Activated B cell treated with CpG ODN at 0.5 μM for 24 hours (primary cell): ENCODE data around the gene PDE10A. TPM values are rescaled to one million over a fixed set of nuclear protein-coding genes. Genes with fewer than 3 reads are reported as not detected.

Experiments
- ATAC-seq: fragments of 200-7000 bp; cut with Tn5 transposase; one replicate; pipeline ENCODE4 v1.10.0; 2021; ENCODE audit warnings: low read depth, mild to moderate bottlenecking, moderate library complexity
- CTCF ChIA-PET: fragments of 350-600 bp; sonication (Branson Sonifier 250); formaldehyde crosslinking; loops from one replicate; lab custom pipeline; 2021; ENCODE audit warnings: antibody characterized with exemption; lab: Charles Lee
- POLR2A ChIA-PET: fragments of 350-600 bp; sonication (Branson Sonifier 250); formaldehyde crosslinking; loops from one replicate; lab custom pipeline; 2021; ENCODE audit warnings: antibody characterized with exemption; lab: Charles Lee
- DNase-seq: peaks from one replicate; pipeline ENCODE4 v3.0.0; 2022
- H3K27ac Mint-ChIP-seq: one replicate; pipeline ENCODE4 v1.8.0; 2020; ENCODE audit warnings: mixed read lengths
- H3K27me3 Mint-ChIP-seq: one replicate; pipeline ENCODE4 v1.8.0; 2021; ENCODE audit warnings: mixed read lengths
- H3K36me3 Mint-ChIP-seq: one replicate; pipeline ENCODE4 v1.8.0; 2021; ENCODE audit warnings: low read depth, mixed read lengths
- H3K4me1 Mint-ChIP-seq: one replicate; pipeline ENCODE4 v1.8.0; 2021; ENCODE audit warnings: mixed read lengths
- H3K4me3 Mint-ChIP-seq: one replicate; pipeline ENCODE4 v1.8.0; 2020; ENCODE audit warnings: mild to moderate bottlenecking, mixed read lengths
- H3K9me3 Mint-ChIP-seq: one replicate; pipeline ENCODE4 v1.8.0; 2020; ENCODE audit warnings: mixed read lengths
- CTCF ChIP-seq: fragments of 200-600 bp; IDR thresholded peaks from one replicate; pipeline ENCODE4 v1.8.0; 2022; ENCODE audit warnings: antibody characterized with exemption, mild to moderate bottlenecking
- intact Hi-C: fragments of 100-400 bp; cut with micrococcal nuclease; formaldehyde crosslinking; loops from one replicate; pipeline ENCODE4 v1.15.1; 2024
- total RNA-seq: library from RNA; stranded (reverse); gene quantifications from 2 replicates; pipeline ENCODE4 v1.2.3, GENCODE V29; 2022

Gene PDE10A
- total RNA-seq, 1 donor from 2014 or later = not detected

GRCh38 chr6:165605182-165605875, 57.7 kb downstream of the PDE10A start:
- H3K4me1 Mint-ChIP-seq = no peaks in the 10 kb centered on the region
- no peak for ATAC-seq
- ChIA-PET POLR2A (no interaction called here), CTCF (no interaction called here)
- intact Hi-C loops = no loop called here
- no peak for TF ChIP-seq CTCF
- no peak for DNase-seq
- H3K4me3 Mint-ChIP-seq = no peak overlapping the region
- no peak overlapping the region for H3K27ac Mint-ChIP-seq
- no peaks in the 10 kb centered on the region for H3K27me3 Mint-ChIP-seq
- peaks cover 2% of the 10 kb centered on the region for H3K9me3 Mint-ChIP-seq
- no peaks in the 10 kb centered on the region for H3K36me3 Mint-ChIP-seq

GRCh38 chr6:165602291-165602690, 60.8 kb downstream of the PDE10A start:
- CTCF ChIA-PET = no interaction called here

GRCh38 chr6:165600606-165601005, 62.4 kb downstream of the PDE10A start:
- intact Hi-C loops = no loop called here
- TF ChIP-seq CTCF = no peak
- no peaks in the 10 kb centered on the region for H3K4me1 Mint-ChIP-seq
- H3K9me3 Mint-ChIP-seq = peaks cover 6% of the 10 kb centered on the region
- no peaks in the 10 kb centered on the region for H3K36me3 Mint-ChIP-seq
- CTCF ChIA-PET = no interaction called here
- DNase-seq (no peak), ATAC-seq (no peak)
- no peak overlapping the region for H3K27ac Mint-ChIP-seq
- H3K4me3 Mint-ChIP-seq = no peak overlapping the region
- no peaks in the 10 kb centered on the region for H3K27me3 Mint-ChIP-seq
- POLR2A ChIA-PET = no interaction called here

More at GRCh38 chr6:165602291-165602690, 60.8 kb downstream of the PDE10A start:
- DNase-seq = no peak
- ATAC-seq = no peak
- intact Hi-C loops = no loop called here
- H3K27ac Mint-ChIP-seq = no peak overlapping the region
- H3K9me3 Mint-ChIP-seq = peaks cover 3% of the 10 kb centered on the region
- no peak for TF ChIP-seq CTCF
- no peaks in the 10 kb centered on the region for H3K4me1 Mint-ChIP-seq
- H3K36me3 Mint-ChIP-seq = no peaks in the 10 kb centered on the region
- H3K4me3 Mint-ChIP-seq = no peak overlapping the region
- no peaks in the 10 kb centered on the region for H3K27me3 Mint-ChIP-seq
- POLR2A ChIA-PET = no interaction called here

GRCh38 chr6:165599596-165600487, 63.2 kb downstream of the PDE10A start:
- ChIA-PET CTCF (no interaction called here), POLR2A (no interaction called here)
- no peaks in the 10 kb centered on the region for H3K4me1 Mint-ChIP-seq
- DNase-seq = no peak
- ATAC-seq = no peak
- no peaks in the 10 kb centered on the region for H3K36me3 Mint-ChIP-seq
- no peaks in the 10 kb centered on the region for H3K27me3 Mint-ChIP-seq
- H3K9me3 Mint-ChIP-seq = peaks cover 6% of the 10 kb centered on the region
- no peak overlapping the region for H3K4me3 Mint-ChIP-seq
- no peak for TF ChIP-seq CTCF
- H3K27ac Mint-ChIP-seq = no peak overlapping the region
- intact Hi-C loops = no loop called here

GRCh38 chr6:165599121-165599520, 63.9 kb downstream of the PDE10A start:
- no peak overlapping the region for H3K27ac Mint-ChIP-seq
- no peak overlapping the region for H3K4me3 Mint-ChIP-seq
- no peaks in the 10 kb centered on the region for H3K4me1 Mint-ChIP-seq
- POLR2A ChIA-PET = no interaction called here
- no peaks in the 10 kb centered on the region for H3K36me3 Mint-ChIP-seq
- peaks cover 6% of the 10 kb centered on the region for H3K9me3 Mint-ChIP-seq
- no peak for TF ChIP-seq CTCF
- CTCF ChIA-PET = no interaction called here
- no peaks in the 10 kb centered on the region for H3K27me3 Mint-ChIP-seq
- DNase-seq (no peak), ATAC-seq (no peak)
- intact Hi-C loops = no loop called here
